GM23338 (cell line): ENCODE data around the gene LMAN2L. TPM values are rescaled to one million over a fixed set of nuclear protein-coding genes. Genes with fewer than 3 reads are reported as not detected.

Experiments
- ATAC-seq: fragments of 200-7000 bp; cut with Tn5 transposase; 3 replicates; pipeline ENCODE4 v1.9.1; 2020
- DNase-seq: peaks from one replicate; pipeline ENCODE4 v3.0.0-alpha.2; 2015; ENCODE audit warnings: low spot score
- H2AFZ ChIP-seq: fragments of 200-600 bp; sonication (generic); 2 replicates; pipeline ENCODE4 v1.8.0; 2016; ENCODE audit warnings: antibody characterized with exemption, mild to moderate bottlenecking, moderate library complexity
- H3F3A ChIP-seq: fragments of 200-600 bp; sonication (generic); replicated peaks from 2 replicates; pipeline ENCODE4 v1.8.0; 2017; ENCODE audit warnings: antibody characterized with exemption, mixed run types, low read depth
- H3K27ac ChIP-seq: fragments of 200-600 bp; sonication (generic); 2 replicates; pipeline ENCODE4 v1.6.1; 2016; ENCODE audit warnings: low read depth
- H3K27me3 ChIP-seq: fragments of 200-600 bp; sonication (generic); 2 replicates; pipeline ENCODE4 v1.8.0; 2016; ENCODE audit warnings: mild to moderate bottlenecking, mixed run types, moderate library complexity; ENCODE audit not compliant: insufficient read depth
- H3K36me3 ChIP-seq: fragments of 200-600 bp; sonication (generic); 2 replicates; pipeline ENCODE4 v1.8.0; 2016; ENCODE audit warnings: mild to moderate bottlenecking; ENCODE audit not compliant: insufficient read depth
- H3K4me1 ChIP-seq: fragments of 200-600 bp; sonication (generic); 2 replicates; pipeline ENCODE4 v1.8.0; 2016; ENCODE audit warnings: mild to moderate bottlenecking, moderate library complexity; ENCODE audit not compliant: insufficient read depth
- H3K4me2 ChIP-seq: fragments of 200-600 bp; sonication (generic); 2 replicates; pipeline ENCODE4 v1.7.1; 2017; ENCODE audit warnings: mixed run types
- H3K4me3 ChIP-seq: fragments of 200-600 bp; sonication (generic); 2 replicates; pipeline ENCODE4 v1.6.1; 2016; ENCODE audit warnings: mixed run types
- H3K79me2 ChIP-seq: fragments of 200-600 bp; sonication (generic); replicated peaks from 2 replicates; pipeline ENCODE4 v1.8.0; 2017; ENCODE audit warnings: mild to moderate bottlenecking; ENCODE audit not compliant: insufficient read depth
- H3K9me2 ChIP-seq: fragments of 200-600 bp; sonication (generic); 2 replicates; pipeline ENCODE4 v1.8.0; 2017; ENCODE audit not compliant: insufficient read depth
- H4K20me1 ChIP-seq: fragments of 200-600 bp; sonication (generic); replicated peaks from 2 replicates; pipeline ENCODE4 v1.8.0; 2017; ENCODE audit warnings: mild to moderate bottlenecking; ENCODE audit not compliant: insufficient read depth
- H3K27ac Mint-ChIP-seq: 2 replicates; pipeline ENCODE4 v1.8.0; 2020; ENCODE audit warnings: inconsistent platforms, mild to moderate bottlenecking, moderate library complexity, mixed read lengths
- H3K27me3 Mint-ChIP-seq: 3 replicates; pipeline ENCODE4 v1.8.0; 2022; ENCODE audit warnings: low read depth, mild to moderate bottlenecking, moderate library complexity, mixed read lengths, inconsistent platforms; ENCODE audit not compliant: insufficient read depth, poor library complexity
- H3K36me3 Mint-ChIP-seq: 3 replicates; pipeline ENCODE4 v1.8.0; 2021; ENCODE audit warnings: low read depth, mild to moderate bottlenecking, inconsistent platforms, moderate library complexity, mixed read lengths
- H3K4me1 Mint-ChIP-seq: 3 replicates; pipeline ENCODE4 v1.8.0; 2020; ENCODE audit warnings: mild to moderate bottlenecking, inconsistent platforms, mixed read lengths
- H3K4me3 Mint-ChIP-seq: 3 replicates; pipeline ENCODE4 v1.8.0; 2021; ENCODE audit warnings: moderate library complexity, mild to moderate bottlenecking, inconsistent platforms, mixed read lengths
- H3K9me3 Mint-ChIP-seq: 3 replicates; pipeline ENCODE4 v1.8.0; 2020; ENCODE audit warnings: moderate library complexity, mild to moderate bottlenecking, inconsistent platforms, mixed read lengths
- CREB1 ChIP-seq: fragments of 250-450 bp; sonication (Bioruptor Pico); IDR thresholded peaks from 2 replicates; pipeline ENCODE4 v1.5.0; 2020; ENCODE audit warnings: low read depth, mild to moderate bottlenecking, moderate library complexity
- CTCF ChIP-seq, 2 experiments: fragments of 200-600 bp in 1 of 2; sonication (generic) in 1 of 2; conservative IDR thresholded peaks; 2 replicates each; pipeline versions ENCODE4 v1.5.1 to v1.6.1; 2016 to 2017; ENCODE audit warnings: antibody characterized with exemption in 2 of 2, low read depth in 2 of 2, mild to moderate bottlenecking in 2 of 2, moderate library complexity in 1 of 2
- EZH2 ChIP-seq: fragments of 200-600 bp; sonication (generic); IDR thresholded peaks from one replicate; pipeline ENCODE4 v1.8.0; 2017; ENCODE audit warnings: antibody characterized with exemption, mild to moderate bottlenecking, low read depth; ENCODE audit not compliant: unreplicated experiment
- EZH2phosphoT487 ChIP-seq: fragments of 200-600 bp; sonication (generic); IDR thresholded peaks from one replicate; pipeline ENCODE4 v1.8.1; 2018; ENCODE audit warnings: antibody characterized with exemption; ENCODE audit not compliant: unreplicated experiment
- JUNB ChIP-seq: IDR thresholded peaks from one replicate; pipeline ENCODE4 v1.6.1; 2016; ENCODE audit warnings: antibody characterized with exemption; ENCODE audit not compliant: unreplicated experiment
- NANOG ChIP-seq: IDR thresholded peaks from 2 replicates; pipeline ENCODE4 v1.6.1; 2016; ENCODE audit warnings: antibody characterized with exemption, borderline replicate concordance
- POLR2AphosphoS5 ChIP-seq: IDR thresholded peaks from 2 replicates; pipeline ENCODE4 v1.6.1; 2016; ENCODE audit warnings: antibody characterized with exemption, low read depth
- STAT1 ChIP-seq: IDR thresholded peaks from one replicate; pipeline ENCODE4 v1.6.1; 2016; ENCODE audit warnings: antibody characterized with exemption; ENCODE audit not compliant: unreplicated experiment
- ZNF114 ChIP-seq: fragments of 250-450 bp; sonication (Bioruptor Pico); IDR thresholded peaks from 2 replicates; pipeline ENCODE4 v1.5.0; 2020; ENCODE audit warnings: mild to moderate bottlenecking, moderate library complexity
- polyA plus RNA-seq: library from polyadenylated mRNA; unstranded; fragments of >200 nt; fragmentation: Nextera tagmentation; extraction: Ambion mirVana; gene quantifications from 2 replicates; pipeline ENCODE4 v1.2.1, GENCODE V29; 2016
- total RNA-seq: library from RNA; depleted of rRNA; stranded (reverse); fragments of >200 nt; shearing (Covaris generic); gene quantifications from 2 replicates; pipeline ENCODE4 v1.2.3, GENCODE V29; 2014
- TF ChIP-seq, protein P1 (sequence below): fragments of 250-450 bp; sonication (Bioruptor Pico); IDR thresholded peaks from 2 replicates; pipeline ENCODE4 v1.5.0; 2020; ENCODE audit warnings: mild to moderate bottlenecking, moderate library complexity
- TF ChIP-seq, protein P2 (sequence below): IDR thresholded peaks from 2 replicates; pipeline ENCODE4 v1.6.1; 2016; ENCODE audit warnings: antibody characterized with exemption
- TF ChIP-seq, protein P3 (sequence below): IDR thresholded peaks from one replicate; pipeline ENCODE4 v1.6.1; 2018; ENCODE audit warnings: antibody characterized with exemption; ENCODE audit not compliant: unreplicated experiment

LMAN2L gene
- total and polyA plus RNA-seq, 2 experiments from 2014 or later, result 11.8 to 15.8 TPM

- H3K27ac Mint-ChIP-seq, result no peak overlapping the region; the same call in 1 of the 2 replicates
- no peak overlapping the region for H3K27ac ChIP-seq
- no peak for TF ChIP-seq NANOG
- TF ChIP-seq STAT1, result no peak
- TF ChIP-seq, protein P1, sequence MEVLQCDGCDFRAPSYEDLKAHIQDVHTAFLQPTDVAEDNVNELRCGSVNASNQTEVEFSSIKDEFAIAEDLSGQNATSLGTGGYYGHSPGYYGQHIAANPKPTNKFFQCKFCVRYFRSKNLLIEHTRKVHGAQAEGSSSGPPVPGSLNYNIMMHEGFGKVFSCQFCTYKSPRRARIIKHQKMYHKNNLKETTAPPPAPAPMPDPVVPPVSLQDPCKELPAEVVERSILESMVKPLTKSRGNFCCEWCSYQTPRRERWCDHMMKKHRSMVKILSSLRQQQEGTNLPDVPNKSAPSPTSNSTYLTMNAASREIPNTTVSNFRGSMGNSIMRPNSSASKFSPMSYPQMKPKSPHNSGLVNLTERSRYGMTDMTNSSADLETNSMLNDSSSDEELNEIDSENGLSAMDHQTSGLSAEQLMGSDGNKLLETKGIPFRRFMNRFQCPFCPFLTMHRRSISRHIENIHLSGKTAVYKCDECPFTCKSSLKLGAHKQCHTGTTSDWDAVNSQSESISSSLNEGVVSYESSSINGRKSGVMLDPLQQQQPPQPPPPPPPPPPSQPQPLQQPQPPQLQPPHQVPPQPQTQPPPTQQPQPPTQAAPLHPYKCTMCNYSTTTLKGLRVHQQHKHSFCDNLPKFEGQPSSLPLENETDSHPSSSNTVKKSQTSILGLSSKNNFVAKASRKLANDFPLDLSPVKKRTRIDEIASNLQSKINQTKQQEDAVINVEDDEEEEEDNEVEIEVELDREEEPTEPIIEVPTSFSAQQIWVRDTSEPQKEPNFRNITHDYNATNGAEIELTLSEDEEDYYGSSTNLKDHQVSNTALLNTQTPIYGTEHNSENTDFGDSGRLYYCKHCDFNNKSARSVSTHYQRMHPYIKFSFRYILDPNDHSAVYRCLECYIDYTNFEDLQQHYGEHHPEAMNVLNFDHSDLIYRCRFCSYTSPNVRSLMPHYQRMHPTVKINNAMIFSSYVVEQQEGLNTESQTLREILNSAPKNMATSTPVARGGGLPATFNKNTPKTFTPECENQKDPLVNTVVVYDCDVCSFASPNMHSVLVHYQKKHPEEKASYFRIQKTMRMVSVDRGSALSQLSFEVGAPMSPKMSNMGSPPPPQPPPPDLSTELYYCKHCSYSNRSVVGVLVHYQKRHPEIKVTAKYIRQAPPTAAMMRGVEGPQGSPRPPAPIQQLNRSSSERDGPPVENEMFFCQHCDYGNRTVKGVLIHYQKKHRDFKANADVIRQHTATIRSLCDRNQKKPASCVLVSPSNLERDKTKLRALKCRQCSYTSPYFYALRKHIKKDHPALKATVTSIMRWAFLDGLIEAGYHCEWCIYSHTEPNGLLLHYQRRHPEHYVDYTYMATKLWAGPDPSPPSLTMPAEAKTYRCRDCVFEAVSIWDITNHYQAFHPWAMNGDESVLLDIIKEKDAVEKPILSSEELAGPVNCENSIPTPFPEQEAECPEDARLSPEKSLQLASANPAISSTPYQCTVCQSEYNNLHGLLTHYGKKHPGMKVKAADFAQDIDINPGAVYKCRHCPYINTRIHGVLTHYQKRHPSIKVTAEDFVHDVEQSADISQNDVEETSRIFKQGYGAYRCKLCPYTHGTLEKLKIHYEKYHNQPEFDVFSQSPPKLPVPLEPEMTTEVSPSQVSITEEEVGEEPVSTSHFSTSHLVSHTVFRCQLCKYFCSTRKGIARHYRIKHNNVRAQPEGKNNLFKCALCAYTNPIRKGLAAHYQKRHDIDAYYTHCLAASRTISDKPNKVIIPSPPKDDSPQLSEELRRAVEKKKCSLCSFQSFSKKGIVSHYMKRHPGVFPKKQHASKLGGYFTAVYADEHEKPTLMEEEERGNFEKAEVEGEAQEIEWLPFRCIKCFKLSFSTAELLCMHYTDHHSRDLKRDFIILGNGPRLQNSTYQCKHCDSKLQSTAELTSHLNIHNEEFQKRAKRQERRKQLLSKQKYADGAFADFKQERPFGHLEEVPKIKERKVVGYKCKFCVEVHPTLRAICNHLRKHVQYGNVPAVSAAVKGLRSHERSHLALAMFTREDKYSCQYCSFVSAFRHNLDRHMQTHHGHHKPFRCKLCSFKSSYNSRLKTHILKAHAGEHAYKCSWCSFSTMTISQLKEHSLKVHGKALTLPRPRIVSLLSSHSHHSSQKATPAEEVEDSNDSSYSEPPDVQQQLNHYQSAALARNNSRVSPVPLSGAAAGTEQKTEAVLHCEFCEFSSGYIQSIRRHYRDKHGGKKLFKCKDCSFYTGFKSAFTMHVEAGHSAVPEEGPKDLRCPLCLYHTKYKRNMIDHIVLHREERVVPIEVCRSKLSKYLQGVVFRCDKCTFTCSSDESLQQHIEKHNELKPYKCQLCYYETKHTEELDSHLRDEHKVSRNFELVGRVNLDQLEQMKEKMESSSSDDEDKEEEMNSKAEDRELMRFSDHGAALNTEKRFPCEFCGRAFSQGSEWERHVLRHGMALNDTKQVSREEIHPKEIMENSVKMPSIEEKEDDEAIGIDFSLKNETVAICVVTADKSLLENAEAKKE, result no peak
- no peak for TF ChIP-seq ZNF114 (CRISPR knock-in tag)
- no peak for TF ChIP-seq JUNB
- TF ChIP-seq EZH2phosphoT487, result no peak
- TF ChIP-seq CREB1 (CRISPR knock-in tag), result no peak
- TF ChIP-seq EZH2, result no peak
- no peak for TF ChIP-seq POLR2AphosphoS5
- TF ChIP-seq CTCF (conservative IDR thresholded peaks at IDR 0.05; ENCODE audit: low read depth in 2 of 2), result no peak
- TF ChIP-seq, protein P2, sequence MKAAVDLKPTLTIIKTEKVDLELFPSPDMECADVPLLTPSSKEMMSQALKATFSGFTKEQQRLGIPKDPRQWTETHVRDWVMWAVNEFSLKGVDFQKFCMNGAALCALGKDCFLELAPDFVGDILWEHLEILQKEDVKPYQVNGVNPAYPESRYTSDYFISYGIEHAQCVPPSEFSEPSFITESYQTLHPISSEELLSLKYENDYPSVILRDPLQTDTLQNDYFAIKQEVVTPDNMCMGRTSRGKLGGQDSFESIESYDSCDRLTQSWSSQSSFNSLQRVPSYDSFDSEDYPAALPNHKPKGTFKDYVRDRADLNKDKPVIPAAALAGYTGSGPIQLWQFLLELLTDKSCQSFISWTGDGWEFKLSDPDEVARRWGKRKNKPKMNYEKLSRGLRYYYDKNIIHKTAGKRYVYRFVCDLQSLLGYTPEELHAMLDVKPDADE, result no peak
- TF ChIP-seq, protein P3, sequence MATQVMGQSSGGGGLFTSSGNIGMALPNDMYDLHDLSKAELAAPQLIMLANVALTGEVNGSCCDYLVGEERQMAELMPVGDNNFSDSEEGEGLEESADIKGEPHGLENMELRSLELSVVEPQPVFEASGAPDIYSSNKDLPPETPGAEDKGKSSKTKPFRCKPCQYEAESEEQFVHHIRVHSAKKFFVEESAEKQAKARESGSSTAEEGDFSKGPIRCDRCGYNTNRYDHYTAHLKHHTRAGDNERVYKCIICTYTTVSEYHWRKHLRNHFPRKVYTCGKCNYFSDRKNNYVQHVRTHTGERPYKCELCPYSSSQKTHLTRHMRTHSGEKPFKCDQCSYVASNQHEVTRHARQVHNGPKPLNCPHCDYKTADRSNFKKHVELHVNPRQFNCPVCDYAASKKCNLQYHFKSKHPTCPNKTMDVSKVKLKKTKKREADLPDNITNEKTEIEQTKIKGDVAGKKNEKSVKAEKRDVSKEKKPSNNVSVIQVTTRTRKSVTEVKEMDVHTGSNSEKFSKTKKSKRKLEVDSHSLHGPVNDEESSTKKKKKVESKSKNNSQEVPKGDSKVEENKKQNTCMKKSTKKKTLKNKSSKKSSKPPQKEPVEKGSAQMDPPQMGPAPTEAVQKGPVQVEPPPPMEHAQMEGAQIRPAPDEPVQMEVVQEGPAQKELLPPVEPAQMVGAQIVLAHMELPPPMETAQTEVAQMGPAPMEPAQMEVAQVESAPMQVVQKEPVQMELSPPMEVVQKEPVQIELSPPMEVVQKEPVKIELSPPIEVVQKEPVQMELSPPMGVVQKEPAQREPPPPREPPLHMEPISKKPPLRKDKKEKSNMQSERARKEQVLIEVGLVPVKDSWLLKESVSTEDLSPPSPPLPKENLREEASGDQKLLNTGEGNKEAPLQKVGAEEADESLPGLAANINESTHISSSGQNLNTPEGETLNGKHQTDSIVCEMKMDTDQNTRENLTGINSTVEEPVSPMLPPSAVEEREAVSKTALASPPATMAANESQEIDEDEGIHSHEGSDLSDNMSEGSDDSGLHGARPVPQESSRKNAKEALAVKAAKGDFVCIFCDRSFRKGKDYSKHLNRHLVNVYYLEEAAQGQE, result no peak
- H3K9me2 ChIP-seq, result no peaks in the 10 kb centered on the region
- DNase-seq (no peak), ATAC-seq (no peak)
- H3K36me3 ChIP-seq, result no peaks in the 10 kb centered on the region
- no peak overlapping the region for H3K4me3 Mint-ChIP-seq
- H3F3A ChIP-seq, result no peaks in the 10 kb centered on the region
- H3K36me3 Mint-ChIP-seq, result no peaks in the 10 kb centered on the region
- H3K4me2 ChIP-seq, result no peak overlapping the region
- peaks cover 5% of the 10 kb centered on the region; the same call in 2 of the 3 replicates for H3K4me1 Mint-ChIP-seq
- H3K27me3 ChIP-seq, result no peaks in the 10 kb centered on the region
- no peaks in the 10 kb centered on the region; the same call in 1 of the 2 replicates for H4K20me1 ChIP-seq
- H3K4me1 ChIP-seq, result no peaks in the 10 kb centered on the region
- peaks cover 8% of the 10 kb centered on the region for H3K27me3 Mint-ChIP-seq
- H3K4me3 ChIP-seq, result no peak overlapping the region
- H3K9me3 Mint-ChIP-seq, result no peaks in the 10 kb centered on the region
- H3K79me2 ChIP-seq, result no peaks in the 10 kb centered on the region
- H2AFZ ChIP-seq, result no peak overlapping the region
These were observed 49.4 kb upstream of the LMAN2L start for GRCh38 chr2:96789245-96789617.
